NT2/D1 (cell line): ENCODE results near the gene LSG1.
"Not testable (repeated sequence)": the region's sequence is repeated elsewhere in the genome, so short reads cannot be mapped to it uniquely, and the experiment has no call there.

Source experiments
- DNase-seq: peaks from one replicate; pipeline ENCODE4 v3.0.0-alpha.2; 2011; ENCODE audit warnings: low read depth, low spot score
- H3K27me3 ChIP-seq: 2 replicates; pipeline ENCODE4 v1.6.0; 2011; ENCODE audit warnings: mild to moderate bottlenecking; ENCODE audit not compliant: insufficient read length, insufficient read depth
- H3K36me3 ChIP-seq: 2 replicates; pipeline ENCODE4 v1.6.1; 2011; ENCODE audit warnings: mild to moderate bottlenecking, low read length, mixed read lengths; ENCODE audit not compliant: insufficient read depth, insufficient read length
- H3K4me1 ChIP-seq: 2 replicates; pipeline ENCODE4 v1.5.1; 2011; ENCODE audit not compliant: insufficient read depth, insufficient read length
- H3K4me3 ChIP-seq: 2 replicates; pipeline ENCODE4 v1.5.1; 2011; ENCODE audit warnings: low read depth; ENCODE audit not compliant: insufficient read length
- H3K9ac ChIP-seq: 2 replicates; pipeline ENCODE4 v1.6.0; 2011; ENCODE audit warnings: low read depth; ENCODE audit not compliant: insufficient read length
- H3K9me3 ChIP-seq: 2 replicates; pipeline ENCODE4 v1.5.1; 2011; ENCODE audit warnings: mild to moderate bottlenecking, low read length; ENCODE audit not compliant: insufficient read depth
- SUZ12 ChIP-seq: IDR thresholded peaks from 2 replicates; pipeline ENCODE4 v1.6.1; 2011; ENCODE audit not compliant: insufficient read length, insufficient read depth; ENCODE audit errors: extremely low read depth
- YY1 ChIP-seq: IDR thresholded peaks from 2 replicates; pipeline ENCODE4 v1.6.1; 2011; ENCODE audit not compliant: insufficient read length, insufficient read depth
- ZNF274 ChIP-seq: IDR thresholded peaks from 2 replicates; pipeline ENCODE4 v1.6.1; 2011; ENCODE audit warnings: mild to moderate bottlenecking, low read depth, low read length

LSG1 gene

GRCh38 chr3:194606163-194606562, 65.8 kb downstream of the LSG1 start:
- no peak for TF ChIP-seq SUZ12
- no peak for TF ChIP-seq ZNF274
- TF ChIP-seq YY1, result no peak
- Histone ChIP-seq H3K9ac (no peak overlapping the region), H3K4me3 (no peak overlapping the region), H3K9me3 (no peaks in the 10 kb centered on the region), H3K27me3 (no peaks in the 10 kb centered on the region), H3K36me3 (peaks cover 50% of the 10 kb centered on the region), H3K4me1 (peaks cover 10% of the 10 kb centered on the region)
- no peak for DNase-seq

- H3K4me3 ChIP-seq, H3K27me3 ChIP-seq, H3K9ac ChIP-seq, DNase-seq, H3K9me3 ChIP-seq: not testable (repeated sequence)
- Histone ChIP-seq H3K4me1 (peaks cover 10% of the 10 kb centered on the region), H3K36me3 (peaks cover 47% of the 10 kb centered on the region)
Observed at GRCh38 chr3:194605314-194605713, 66.7 kb downstream of the LSG1 start.

- H3K27me3 ChIP-seq, result no peaks in the 10 kb centered on the region
- no peak overlapping the region for H3K4me3 ChIP-seq
- DNase-seq, result no peak
- no peak overlapping the region for H3K9ac ChIP-seq
- TF ChIP-seq SUZ12 (no peak), ZNF274 (no peak), YY1 (no peak)
- no peaks in the 10 kb centered on the region for H3K9me3 ChIP-seq
- H3K4me1 ChIP-seq, result peaks cover 10% of the 10 kb centered on the region
- H3K36me3 ChIP-seq, result peaks cover 44% of the 10 kb centered on the region
Observed at GRCh38 chr3:194604837-194605236, 67.2 kb downstream of the LSG1 start.

- TF ChIP-seq ZNF274 (no peak), YY1 (no peak), SUZ12 (no peak)
- no peak for DNase-seq
- Histone ChIP-seq H3K36me3 (peaks cover 46% of the 10 kb centered on the region), H3K9ac (no peak overlapping the region), H3K4me1 (peaks cover 9% of the 10 kb centered on the region), H3K9me3 (no peaks in the 10 kb centered on the region), H3K4me3 (no peak overlapping the region), H3K27me3 (no peaks in the 10 kb centered on the region)
Observed at GRCh38 chr3:194604126-194604525, 67.9 kb downstream of the LSG1 start.

- no peaks in the 10 kb centered on the region for H3K9me3 ChIP-seq
- DNase-seq, result no peak
- no peaks in the 10 kb centered on the region for H3K27me3 ChIP-seq
- H3K36me3 ChIP-seq, result peaks cover 52% of the 10 kb centered on the region
- TF ChIP-seq ZNF274 (no peak), SUZ12 (no peak)
- H3K4me3 ChIP-seq, result no peak overlapping the region
- H3K4me1 ChIP-seq, result peaks cover 5% of the 10 kb centered on the region
- no peak overlapping the region for H3K9ac ChIP-seq
Observed at GRCh38 chr3:194602669-194603171, 69.3 kb downstream of the LSG1 start.

- H3K27me3 ChIP-seq, result no peaks in the 10 kb centered on the region
- DNase-seq, result no peak
Observed at GRCh38 chr3:194598771-194599557, 73.0 kb downstream of the LSG1 start.

GRCh38 chr3:194596906-194597305, 75.1 kb downstream of the LSG1 start:
- no peaks in the 10 kb centered on the region for H3K27me3 ChIP-seq
- no peak overlapping the region for H3K9ac ChIP-seq
- no peaks in the 10 kb centered on the region for H3K9me3 ChIP-seq
- TF ChIP-seq YY1 (no peak), ZNF274 (no peak), SUZ12 (no peak)
- H3K4me3 ChIP-seq, result no peak overlapping the region
- peaks cover 36% of the 10 kb centered on the region for H3K36me3 ChIP-seq
- H3K4me1 ChIP-seq, result no peaks in the 10 kb centered on the region
- no peak for DNase-seq

More at GRCh38 chr3:194598771-194599557, 73.0 kb downstream of the LSG1 start:
- TF ChIP-seq YY1, result no peak
- H3K9ac ChIP-seq, result no peak overlapping the region
- peaks cover 42% of the 10 kb centered on the region for H3K36me3 ChIP-seq
- H3K4me3 ChIP-seq, result no peak overlapping the region
- no peaks in the 10 kb centered on the region for H3K9me3 ChIP-seq
- H3K4me1 ChIP-seq, result peaks cover 5% of the 10 kb centered on the region
